Keratinocyte (primary cell): ENCODE results near the gene CARMIL3. TPM values are rescaled to one million over a fixed set of nuclear protein-coding genes. Genes with fewer than 3 reads are reported as not detected.

Source experiments
- DNase-seq: peaks from one replicate; pipeline ENCODE4 v3.0.0-alpha.2; 2011; ENCODE audit warnings: low read depth, missing footprints, low spot score
- FAIRE-seq: peaks from 2 replicates; lab custom pipeline; 2011; peaks lifted over from hg19 to GRCh38; lab: Jason Lieb, UNC
- H2AFZ ChIP-seq: 2 replicates; pipeline ENCODE4 v1.6.0; 2012; ENCODE audit warnings: low read length, control low read depth, inconsistent platforms; ENCODE audit not compliant: control insufficient read depth
- H3K27ac ChIP-seq: 2 replicates; pipeline ENCODE4 v1.5.1; 2011; ENCODE audit warnings: low read length; ENCODE audit not compliant: control insufficient read depth, insufficient read depth
- H3K27me3 ChIP-seq: 3 replicates; pipeline ENCODE4 v1.6.0; 2011; ENCODE audit warnings: low read length; ENCODE audit not compliant: control insufficient read depth, insufficient read depth; ENCODE audit errors: extremely low read depth
- H3K36me3 ChIP-seq, 2 experiments: 2 replicates in 1 of 2; 3 replicates in 1 of 2; pipeline ENCODE4 v1.5.1; 2011; ENCODE audit warnings: low read length in 2 of 2, mild to moderate bottlenecking in 1 of 2; ENCODE audit not compliant: control insufficient read depth in 2 of 2, insufficient read depth in 2 of 2; ENCODE audit errors: extremely low read depth in 1 of 2
- H3K4me1 ChIP-seq: 3 replicates; pipeline ENCODE4 v1.5.1; 2011; ENCODE audit warnings: low read length; ENCODE audit not compliant: control insufficient read depth, insufficient read depth; ENCODE audit errors: extremely low read depth
- H3K4me2 ChIP-seq: 3 replicates; pipeline ENCODE4 v1.6.0; 2011; ENCODE audit warnings: low read depth, low read length; ENCODE audit not compliant: control insufficient read depth, insufficient read depth; ENCODE audit errors: extremely low read depth
- H3K4me3 ChIP-seq, 3 experiments: fragments of 200-600 bp in 1 of 3; sonication (generic) in 1 of 3; 2 replicates in 2 of 3; 3 replicates in 1 of 3; pipeline ENCODE4 v1.5.1; 2011 to 2016; ENCODE audit warnings: low read length in 3 of 3, mild to moderate bottlenecking in 3 of 3, control low read depth in 2 of 3, inconsistent platforms in 1 of 3, low read depth in 1 of 3, mixed read lengths in 1 of 3, mixed run types in 1 of 3, moderate library complexity in 1 of 3; ENCODE audit not compliant: control insufficient read depth in 2 of 3, insufficient read depth in 2 of 3; ENCODE audit errors: extremely low read depth in 1 of 3
- H3K79me2 ChIP-seq: 2 replicates; pipeline ENCODE4 v1.6.0; 2012; ENCODE audit warnings: low read length; ENCODE audit not compliant: control insufficient read depth, insufficient read depth
- H3K9ac ChIP-seq: 3 replicates; pipeline ENCODE4 v1.6.0; 2011; ENCODE audit warnings: low read length; ENCODE audit not compliant: control insufficient read depth, insufficient read depth; ENCODE audit errors: extremely low read depth
- H3K9me1 ChIP-seq: 3 replicates; pipeline ENCODE4 v1.6.0; 2011; ENCODE audit warnings: low read length; ENCODE audit not compliant: control insufficient read depth, insufficient read depth; ENCODE audit errors: extremely low read depth
- H3K9me3 ChIP-seq: 2 replicates; pipeline ENCODE4 v1.5.1; 2012; ENCODE audit warnings: low read depth, low read length; ENCODE audit not compliant: control insufficient read depth
- H4K20me1 ChIP-seq: 3 replicates; pipeline ENCODE4 v1.6.0; 2011; ENCODE audit warnings: low read length; ENCODE audit not compliant: control insufficient read depth, insufficient read depth; ENCODE audit errors: extremely low read depth
- CTCF ChIP-seq, 3 experiments: IDR thresholded peaks in 1 of 3; conservative IDR thresholded peaks in 1 of 3; optimal IDR thresholded peaks in 1 of 3; 2 replicates in 2 of 3; 3 replicates in 1 of 3; pipeline versions ENCODE3 to v1.5.1; 2011; ENCODE audit warnings: low read length in 3 of 3, mild to moderate bottlenecking in 3 of 3, moderate library complexity in 2 of 3, control low read depth in 1 of 3, inconsistent platforms in 1 of 3; ENCODE audit not compliant: insufficient read depth in 2 of 3; ENCODE audit errors: extremely low read depth in 1 of 3
- EZH2 ChIP-seq: IDR thresholded peaks from one replicate; pipeline ENCODE4 v1.6.1; 2012; ENCODE audit warnings: inconsistent platforms, mild to moderate bottlenecking, low read length, moderate library complexity
- dilution Hi-C: fragments of 300-500 bp; cut with MboI; formaldehyde crosslinking; loops from one replicate; pipeline ENCODE4 v1.7.0; 2020; ENCODE audit warnings: low sequenced_read_pairs; ENCODE audit not compliant: extremely low pct_ligation_motif_present
- polyA plus RNA-seq, 5 experiments: library from polyadenylated mRNA; depleted of rRNA in 3 of 5; stranded (reverse) in 3 of 5; stranded (forward) in 1 of 5; unstranded in 1 of 5; fragments of >200 nt; gene quantifications; 1 replicate in 1 of 5; 2 replicates in 3 of 5; 3 replicates in 1 of 5; pipeline versions ENCODE4 v1.2.1 to v1.2.3, GENCODE V29; 2011 to 2012; ENCODE audit warnings: missing spikeins in 2 of 5, low read depth in 1 of 5, low replicate concordance in 1 of 5

CARMIL3 gene
- polyA plus RNA-seq, 1 donor (not counting 4 experiments of a cell fraction or from before 2014, with no cell fraction given), result 0.12 TPM

GRCh38 chr14:24054646-24055045 is 2.8 kb downstream of the CARMIL3 start:
- Histone ChIP-seq H3K27ac (no peak overlapping the region), H2AFZ (no peak overlapping the region), H3K36me3 (no peaks in the 10 kb centered on the region), H3K9me1 (no peaks in the 10 kb centered on the region), H3K9ac (no peak overlapping the region), H4K20me1 (no peaks in the 10 kb centered on the region), H3K79me2 (no peaks in the 10 kb centered on the region), H3K4me2 (no peak overlapping the region), H3K4me1 (peaks cover 7% of the 10 kb centered on the region), H3K9me3 (no peaks in the 10 kb centered on the region), H3K4me3 (no peak overlapping the region), H3K27me3 (no peaks in the 10 kb centered on the region)
- no peak for FAIRE-seq
- TF ChIP-seq EZH2, result no peak
- TF ChIP-seq CTCF (optimal IDR thresholded peaks at IDR 0.05 in 1 of 3, IDR thresholded peaks at IDR 0.05 in 1 of 3, conservative IDR thresholded peaks at IDR 0.05 in 1 of 3; ENCODE audit: extremely low read depth in 1 of 3, insufficient read depth in 2 of 3, low read length in 3 of 3), result no peak
- no peak for DNase-seq
- dilution Hi-C loops, result no loop called here

GRCh38 chr14:24055971-24056799 is 4.4 kb downstream of the CARMIL3 start:
- no peak overlapping the region for H3K4me3 ChIP-seq
- no peak overlapping the region for H3K9ac ChIP-seq
- no peak for FAIRE-seq
- H3K9me3 ChIP-seq, result no peaks in the 10 kb centered on the region
- H4K20me1 ChIP-seq, result no peaks in the 10 kb centered on the region
- H3K4me1 ChIP-seq, result peaks cover 7% of the 10 kb centered on the region
- dilution Hi-C loops, result no loop called here
- no peak overlapping the region for H3K27ac ChIP-seq
- no peak for DNase-seq
- no peaks in the 10 kb centered on the region for H3K9me1 ChIP-seq
- no peaks in the 10 kb centered on the region for H3K36me3 ChIP-seq
- H3K79me2 ChIP-seq, result no peaks in the 10 kb centered on the region
- no peak for TF ChIP-seq CTCF (optimal IDR thresholded peaks at IDR 0.05 in 1 of 3, IDR thresholded peaks at IDR 0.05 in 1 of 3, conservative IDR thresholded peaks at IDR 0.05 in 1 of 3; ENCODE audit: extremely low read depth in 1 of 3, insufficient read depth in 2 of 3, low read length in 3 of 3)
- TF ChIP-seq EZH2, result no peak
- no peaks in the 10 kb centered on the region for H3K27me3 ChIP-seq
- H3K4me2 ChIP-seq, result no peak overlapping the region
- H2AFZ ChIP-seq, result no peak overlapping the region
